H1 (cell line): Measurements from ENCODE around the gene TMEM127. TPM values are rescaled to one million over a fixed set of nuclear protein-coding genes. Genes with fewer than 3 reads are reported as not detected.

Experiments used
- CTCF ChIA-PET: fragments of 300-600 bp; sonication (Branson Sonifier 250); formaldehyde crosslinking; loops from one replicate; lab custom pipeline; 2021; ENCODE audit not compliant: partially characterized antibody; lab: Charles Lee
- POLR2A ChIA-PET: fragments of 300-600 bp; sonication (Branson Sonifier 250); formaldehyde crosslinking; loops from one replicate; lab custom pipeline; 2021; ENCODE audit warnings: inconsistent platforms; ENCODE audit not compliant: partially characterized antibody; lab: Charles Lee
- DNase-seq, 2 experiments: peaks; one replicate each; pipeline versions ENCODE4 v3.0.0 to v3.0.0-alpha.2; 2010 to 2022; ENCODE audit warnings: low spot score in 2 of 2, low read depth in 1 of 2, mixed read lengths in 1 of 2
- FAIRE-seq: peaks from 2 replicates; lab custom pipeline; 2011; peaks lifted over from hg19 to GRCh38; lab: Jason Lieb, UNC
- H2AFZ ChIP-seq: 2 replicates; pipeline ENCODE4 v1.8.1; 2012; ENCODE audit warnings: low read length, inconsistent platforms
- H2AK5ac ChIP-seq: 2 replicates; pipeline ENCODE4 v1.6.1; 2013; ENCODE audit warnings: low read depth, low read length
- H2BK120ac ChIP-seq: replicated peaks from 2 replicates; pipeline ENCODE3; 2013; ENCODE audit warnings: low read depth, low read length, inconsistent platforms
- H2BK12ac ChIP-seq: 2 replicates; pipeline ENCODE4 v1.6.1; 2013; ENCODE audit warnings: low read depth, low read length
- H2BK15ac ChIP-seq: 2 replicates; pipeline ENCODE4 v1.6.1; 2013; ENCODE audit warnings: low read length
- H2BK20ac ChIP-seq: 2 replicates; pipeline ENCODE4 v1.6.1; 2013; ENCODE audit warnings: low read length
- H2BK5ac ChIP-seq: 2 replicates; pipeline ENCODE4 v1.6.1; 2013; ENCODE audit warnings: low read depth, low read length
- H3K14ac ChIP-seq: 2 replicates; pipeline ENCODE4 v1.6.1; 2013; ENCODE audit warnings: inconsistent platforms; ENCODE audit not compliant: insufficient read length
- H3K18ac ChIP-seq: 2 replicates; pipeline ENCODE4 v1.6.1; 2013; ENCODE audit warnings: low read length; ENCODE audit errors: extremely low read depth
- H3K23ac ChIP-seq: 2 replicates; pipeline ENCODE4 v1.6.1; 2013; ENCODE audit warnings: inconsistent platforms; ENCODE audit not compliant: insufficient read length
- H3K23me2 ChIP-seq: 2 replicates; pipeline ENCODE4 v1.6.1; 2013; ENCODE audit warnings: low read depth, low read length
- H3K27ac ChIP-seq: 2 replicates; pipeline ENCODE4 v1.6.1; 2011; ENCODE audit warnings: low read depth, low read length, inconsistent platforms
- H3K27me3 ChIP-seq, 4 experiments: replicated peaks in 1 of 4; 1 replicate in 1 of 4; 2 replicates in 3 of 4; pipeline versions ENCODE4 v1.6.1 to v1.8.1; 2011 to 2013; ENCODE audit warnings: low read length in 3 of 4, mild to moderate bottlenecking in 3 of 4, inconsistent platforms in 2 of 4, mixed read lengths in 2 of 4, moderate library complexity in 1 of 4; ENCODE audit not compliant: control insufficient read depth in 3 of 4, insufficient read depth in 3 of 4; ENCODE audit errors: extremely low read depth in 1 of 4
- H3K36me3 ChIP-seq, 4 experiments: 2 replicates each; pipeline versions ENCODE4 v1.6.1 to v1.8.1; 2011 to 2013; ENCODE audit warnings: mild to moderate bottlenecking in 4 of 4, low read length in 3 of 4, moderate library complexity in 2 of 4, control low read depth in 1 of 4, inconsistent platforms in 1 of 4; ENCODE audit not compliant: insufficient read depth in 4 of 4, control insufficient read depth in 2 of 4
- H3K4ac ChIP-seq: replicated peaks from 2 replicates; pipeline ENCODE3; 2013; ENCODE audit warnings: low read length, low read depth, mixed read lengths, inconsistent platforms; ENCODE audit not compliant: insufficient read length
- H3K4me1 ChIP-seq, 4 experiments: replicated peaks in 1 of 4; 1 replicate in 1 of 4; 2 replicates in 3 of 4; pipeline versions ENCODE4 v1.6.1 to v1.8.1; 2011 to 2013; ENCODE audit warnings: low read length in 3 of 4, inconsistent platforms in 2 of 4, mixed read lengths in 1 of 4; ENCODE audit not compliant: insufficient read depth in 4 of 4, control insufficient read depth in 3 of 4
- H3K4me2 ChIP-seq, 2 experiments: 2 replicates each; pipeline versions ENCODE4 v1.6.1 to v1.8.1; 2011 to 2013; ENCODE audit warnings: low read depth in 2 of 2, low read length in 2 of 2, control low read depth in 1 of 2, inconsistent platforms in 1 of 2, mild to moderate bottlenecking in 1 of 2; ENCODE audit not compliant: insufficient read depth in 1 of 2
- H3K4me3 ChIP-seq, 4 experiments: fragments of 200-600, 300-600 bp in 1 of 4; sonication (generic), shearing (Covaris generic), sonication (Bioruptor Twin) in 1 of 4; 2 replicates each; pipeline versions ENCODE4 v1.5.1 to v1.8.1; 2011 to 2016; ENCODE audit warnings: low read length in 4 of 4, low read depth in 3 of 4, control low read depth in 2 of 4, inconsistent platforms in 2 of 4, mild to moderate bottlenecking in 2 of 4, mixed read lengths in 1 of 4, moderate library complexity in 1 of 4; ENCODE audit not compliant: insufficient read depth in 2 of 4; ENCODE audit errors: extremely low read depth in 1 of 4
- H3K56ac ChIP-seq: replicated peaks from 2 replicates; pipeline ENCODE3; 2013; ENCODE audit warnings: low read depth, mild to moderate bottlenecking, mixed read lengths, low read length, inconsistent platforms; ENCODE audit not compliant: insufficient read length
- H3K79me1 ChIP-seq: 2 replicates; pipeline ENCODE4 v1.6.1; 2013; ENCODE audit warnings: low read depth, low read length, control low read depth
- H3K79me2 ChIP-seq, 2 experiments: 2 replicates each; pipeline versions ENCODE4 v1.6.1 to v1.8.1; 2012 to 2013; ENCODE audit warnings: low read length in 2 of 2, mild to moderate bottlenecking in 2 of 2, inconsistent platforms in 1 of 2; ENCODE audit not compliant: insufficient read depth in 2 of 2, control insufficient read depth in 1 of 2
- H3K9ac ChIP-seq, 4 experiments: replicated peaks in 1 of 4; 1 replicate in 1 of 4; 2 replicates in 3 of 4; pipeline versions ENCODE4 v1.6.1 to v1.8.1; 2011 to 2013; ENCODE audit warnings: low read depth in 3 of 4, low read length in 3 of 4, control low read depth in 2 of 4, mild to moderate bottlenecking in 2 of 4, moderate library complexity in 2 of 4, inconsistent platforms in 1 of 4; ENCODE audit errors: extremely low read depth in 1 of 4
- H3K9me3 ChIP-seq, 2 experiments: 2 replicates each; pipeline versions ENCODE4 v1.6.1 to v1.8.1; 2012 to 2013; ENCODE audit warnings: mild to moderate bottlenecking in 2 of 2, moderate library complexity in 2 of 2, control low read depth in 1 of 2, inconsistent platforms in 1 of 2, low read depth in 1 of 2, low read length in 1 of 2, mixed read lengths in 1 of 2; ENCODE audit not compliant: insufficient read depth in 2 of 2
- H4K20me1 ChIP-seq, 2 experiments: replicated peaks in 1 of 2; 2 replicates each; pipeline versions ENCODE3 to v1.8.1; 2011 to 2013; ENCODE audit warnings: inconsistent platforms in 2 of 2, low read length in 2 of 2, mild to moderate bottlenecking in 1 of 2; ENCODE audit not compliant: insufficient read depth in 2 of 2, control insufficient read depth in 1 of 2
- H4K5ac ChIP-seq: 2 replicates; pipeline ENCODE4 v1.6.1; 2013; ENCODE audit warnings: low read length, low read depth, mixed read lengths, inconsistent platforms; ENCODE audit not compliant: insufficient read length
- H4K8ac ChIP-seq: 2 replicates; pipeline ENCODE4 v1.8.0; 2013; ENCODE audit warnings: mild to moderate bottlenecking, moderate library complexity, low read length, inconsistent platforms; ENCODE audit not compliant: insufficient read depth; ENCODE audit errors: extremely low read depth
- H4K91ac ChIP-seq: replicated peaks from 2 replicates; pipeline ENCODE3; 2013; ENCODE audit warnings: low read length, mixed read lengths, inconsistent platforms; ENCODE audit not compliant: insufficient read length
- CHD2 ChIP-seq: IDR thresholded peaks from 2 replicates; pipeline ENCODE4 v1.6.1; 2012; ENCODE audit warnings: low read length, improper control_type of control experiment
- HDAC6 ChIP-seq: IDR thresholded peaks from one replicate; pipeline ENCODE4 v1.7.1; 2012; ENCODE audit warnings: low read depth, mild to moderate bottlenecking, inconsistent platforms, low read length, moderate library complexity
- JUND ChIP-seq: IDR thresholded peaks from 2 replicates; pipeline ENCODE4 v1.6.1; 2011; ENCODE audit warnings: mild to moderate bottlenecking, improper control_type of control experiment, low read length
- NANOG ChIP-seq: IDR thresholded peaks from 2 replicates; pipeline ENCODE4 v1.6.1; 2011; ENCODE audit warnings: low read length, low read depth, mild to moderate bottlenecking, inconsistent platforms; ENCODE audit not compliant: insufficient read depth, poor library complexity, severe bottlenecking
- PHF8 ChIP-seq: fragments of 200-600 bp; sonication (generic); conservative IDR thresholded peaks from 2 replicates; pipeline ENCODE4 v1.7.1; 2012; ENCODE audit warnings: low read depth, mild to moderate bottlenecking, inconsistent platforms, low read length, moderate library complexity
- RAD21 ChIP-seq, 2 experiments: IDR thresholded peaks in 1 of 2; conservative IDR thresholded peaks in 1 of 2; 2 replicates each; pipeline ENCODE4 v1.6.1; 2011; ENCODE audit warnings: low read depth in 2 of 2, low read length in 2 of 2, improper control_type of control experiment in 1 of 2, inconsistent platforms in 1 of 2, mild to moderate bottlenecking in 1 of 2, moderate library complexity in 1 of 2
- SAP30 ChIP-seq: fragments of 300-600 bp; sonication (generic); IDR thresholded peaks from 2 replicates; pipeline ENCODE4 v1.7.1; 2012; ENCODE audit warnings: low read length, moderate library complexity, mild to moderate bottlenecking, inconsistent platforms; ENCODE audit not compliant: insufficient read depth, insufficient replicate concordance
- SIX5 ChIP-seq: IDR thresholded peaks from 2 replicates; pipeline ENCODE4 v1.6.1; 2011; ENCODE audit warnings: mild to moderate bottlenecking, low read depth, low read length
- SP2 ChIP-seq: IDR thresholded peaks from 2 replicates; pipeline ENCODE4 v1.6.1; 2012; ENCODE audit warnings: mild to moderate bottlenecking, low read length, inconsistent platforms
- SP4 ChIP-seq: IDR thresholded peaks from 2 replicates; pipeline ENCODE4 v1.6.1; 2012; ENCODE audit warnings: low read length, inconsistent platforms
- SUZ12 ChIP-seq: fragments of 200-600 bp; sonication (generic); IDR thresholded peaks from 2 replicates; pipeline ENCODE4 v1.6.1; 2012; ENCODE audit warnings: mild to moderate bottlenecking, inconsistent platforms, low read length, moderate library complexity, mixed read lengths
- TEAD4 ChIP-seq: IDR thresholded peaks from 2 replicates; pipeline ENCODE4 v1.6.1; 2012; ENCODE audit warnings: low read depth, low read length, inconsistent platforms, mixed read lengths
- ZNF274 ChIP-seq: IDR thresholded peaks from 2 replicates; pipeline ENCODE4 v1.7.0; 2012; ENCODE audit warnings: low read length, borderline replicate concordance; ENCODE audit errors: extremely low read depth
- WGBS, 2 experiments: shearing (Covaris generic) in 1 of 2; methylation state at CpG; one replicate each; pipeline versions ENCODE4 v1.1.6 to v1.1.7; 2013 to 2015; ENCODE audit warnings: low lambda C conversion rate in 2 of 2, mixed read lengths in 2 of 2, inconsistent platforms in 1 of 2, low coverage in 1 of 2, missing lambda C conversion rate in 1 of 2; ENCODE audit not compliant: insufficient replicate concordance in 2 of 2, insufficient coverage in 1 of 2, insufficient read length in 1 of 2; ENCODE audit errors: extremely low coverage in 1 of 2, missing lambda C conversion rate in 1 of 2; 5-methylcytosine and 5-hydroxymethylcytosine counted together
- polyA plus RNA-seq, 7 experiments: library from polyadenylated mRNA; depleted of rRNA in 3 of 7; stranded (reverse) in 5 of 7; unstranded in 2 of 7; fragments of >200 nt in 5 of 7; fragments of 200-250 nt in 2 of 7; gene quantifications; 1 replicate in 5 of 7; 2 replicates in 1 of 7; 4 replicates in 1 of 7; pipeline versions ENCODE4 v1.2.1 to v1.2.3, GENCODE V29; 2011 to 2013; ENCODE audit warnings: missing spikeins in 2 of 7, mixed read lengths in 2 of 7
- total RNA-seq: library from RNA; stranded (reverse); fragmentation: NEBNext Ultra II Directional; extraction: Animal tissue kit (Norgen Biotek cat#: 25700); gene quantifications from 2 replicates; pipeline ENCODE4 v1.2.1, GENCODE V29; 2021

The TMEM127 gene
- total and polyA plus RNA-seq, 2 of the 8 experiments (the other 6 are each of a cell fraction or from before 2014, with no cell fraction given): 25.0 to 41.0 TPM

- H3K14ac ChIP-seq: no peak overlapping the region
- H3K4me3 ChIP-seq: no peak overlapping the region
- no peak for FAIRE-seq
- H2BK12ac ChIP-seq: no peak overlapping the region
- peaks cover 10 to 15% of the 10 kb centered on the region in 2 experiments for H4K20me1 ChIP-seq
- no peak overlapping the region for H4K8ac ChIP-seq
- no peaks in the 10 kb centered on the region for H3K79me1 ChIP-seq
- WGBS, 2 experiments: 98% methylated on average over 3 of the region's 3 CpGs; no CpG with 5 or more reads in 1 of the 2 experiments
- H3K56ac ChIP-seq: no peak overlapping the region
- H4K91ac ChIP-seq: no peak overlapping the region
- H4K5ac ChIP-seq: no peak overlapping the region
- no peak overlapping the region for H2BK15ac ChIP-seq
- H3K36me3 ChIP-seq: peaks cover 17 to 55% (median 42%) of the 10 kb centered on the region in 4 experiments
- no peak overlapping the region for H3K4me2 ChIP-seq
- no peaks in the 10 kb centered on the region for H3K23me2 ChIP-seq
- H2BK5ac ChIP-seq: no peak overlapping the region
- no peak overlapping the region for H3K27ac ChIP-seq
- H2BK120ac ChIP-seq: no peak overlapping the region
- H3K23ac ChIP-seq: no peak overlapping the region
- DNase-seq: no peak
- POLR2A ChIA-PET: interaction anchor here (1.2 to 5.2 kb wide), 5 partner anchors 8 to 34 kb away, joined by 3 to 42 read pairs (median 5); partner anchors contain the start of gene SNRNP200
- H3K79me2 ChIP-seq: peaks cover 0 to 8% of the 10 kb centered on the region in 2 experiments; a peak in 1 of 4 replicates
- H3K27me3 ChIP-seq: no peaks in the 10 kb centered on the region
- H3K4me1 ChIP-seq: peaks cover 0 to 4% (median 0%) of the 10 kb centered on the region in 4 experiments; a peak in 2 of 7 replicates
- no peak overlapping the region for H2BK20ac ChIP-seq
- H3K18ac ChIP-seq: no peak overlapping the region
- no peak overlapping the region for H3K4ac ChIP-seq
- no peak overlapping the region for H2AK5ac ChIP-seq
- no peaks in the 10 kb centered on the region for H3K9me3 ChIP-seq
- H3K9ac ChIP-seq: no peak overlapping the region
- H2AFZ ChIP-seq: no peak overlapping the region
- CTCF ChIA-PET: interaction anchor here (0.6 to 1.4 kb wide), 3 partner anchors 31 to 115 kb away, joined by 3 read pairs; no protein-coding TSS in a partner anchor
- TF ChIP-seq ZNF274 (no peak), SAP30 (no peak), JUND (no peak), TEAD4 (no peak), SIX5 (no peak), HDAC6 (no peak), SP4 (no peak), SUZ12 (no peak), RAD21 (IDR thresholded peaks at IDR 0.05 in 1 of 2, conservative IDR thresholded peaks at IDR 0.05 in 1 of 2; ENCODE audit: low read depth in 2 of 2, low read length in 2 of 2) (no peak; a peak in 1 of 4 replicates), SP2 (no peak), NANOG (no peak), PHF8 (no peak), CHD2 (no peak)
Measured at GRCh38 chr2:96271995-96272394, 6.2 kb upstream of the TMEM127 start.
